Activated T-cell treated with anti-CD3 and anti-CD28 coated beads for 4 hours (primary cell): ENCODE results near the gene MBP.
A peak's percentile ranks its signal among the peaks of the same experiment; 100 is the strongest.
"Not testable (repeated sequence)": the region's sequence is repeated elsewhere in the genome, so short reads cannot be mapped to it uniquely, and the experiment has no call there.

ENCODE experiments used
- DNase-seq: peaks from one replicate; pipeline ENCODE4 v3.0.0-alpha.2; 2020

MBP gene

GRCh38 chr18:77001979-77002378 lies 130.6 kb downstream of the MBP start:
- no peak for DNase-seq

GRCh38 chr18:77001041-77001440 lies 131.5 kb downstream of the MBP start:
- DNase-seq = no peak

GRCh38 chr18:77000527-77000926 lies 132.1 kb downstream of the MBP start:
- DNase-seq = peak; percentile 36

DNA sequence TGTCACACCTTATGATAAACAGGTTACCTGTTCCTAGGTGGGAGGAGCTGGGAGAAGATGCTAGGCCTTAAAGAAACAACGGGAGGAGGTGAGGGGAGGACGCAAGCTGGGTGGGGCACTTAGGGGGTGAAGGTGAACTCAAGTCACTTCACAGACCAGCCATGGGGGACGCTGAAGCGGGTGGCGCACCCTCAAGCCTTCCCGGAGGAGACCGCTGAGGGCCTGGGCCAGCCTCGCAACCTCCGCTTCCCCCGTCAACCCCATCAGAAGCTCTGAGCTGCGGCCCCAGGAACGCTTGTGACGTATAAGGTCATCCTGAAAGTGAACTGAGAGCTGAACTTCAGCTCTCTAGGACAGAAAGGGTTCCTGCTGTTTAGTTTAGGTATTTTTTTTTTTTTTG lies 133.5 kb downstream of the MBP start:
- no peak for DNase-seq

DNA sequence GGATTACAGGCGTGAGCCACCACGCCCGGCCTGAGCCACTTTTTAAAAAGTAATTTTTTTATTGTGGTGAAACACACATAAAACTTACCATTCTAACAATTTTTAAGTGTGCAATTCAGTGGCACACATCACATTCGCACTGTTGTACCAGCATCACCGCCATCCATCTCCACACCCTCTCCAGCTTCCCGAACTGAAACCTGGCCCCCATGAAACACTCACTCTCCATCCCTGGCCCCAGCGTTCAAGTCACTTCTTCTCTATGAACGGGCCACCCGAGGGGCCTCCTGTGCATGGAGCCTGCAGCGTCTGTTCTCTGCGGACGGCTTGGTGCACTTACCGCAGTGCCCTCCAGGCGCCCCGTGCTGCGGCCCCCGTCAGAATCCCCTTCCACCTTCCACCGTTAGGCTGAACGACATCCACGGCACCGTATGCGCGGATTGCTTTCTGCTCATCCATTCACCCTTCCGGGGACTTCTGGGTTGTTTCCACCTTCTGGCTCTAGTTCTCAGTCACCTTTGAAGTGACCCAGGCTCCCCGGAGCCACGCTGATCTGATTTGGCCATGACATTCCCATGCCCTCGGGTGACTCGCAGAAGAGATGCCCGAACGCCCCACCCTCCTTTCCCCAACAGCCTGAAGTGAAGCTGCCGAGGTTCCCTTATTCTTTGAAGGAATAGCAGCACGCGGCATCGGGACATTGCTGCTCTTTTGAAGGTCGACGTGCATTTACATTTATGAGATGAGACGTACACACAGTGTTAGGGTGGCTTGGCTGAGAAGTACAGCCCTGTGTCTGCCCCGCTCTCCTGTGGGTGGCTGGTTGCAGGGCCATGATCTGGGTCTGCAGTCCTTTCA lies 134.4 kb downstream of the MBP start:
- DNase-seq = no peak

DNA sequence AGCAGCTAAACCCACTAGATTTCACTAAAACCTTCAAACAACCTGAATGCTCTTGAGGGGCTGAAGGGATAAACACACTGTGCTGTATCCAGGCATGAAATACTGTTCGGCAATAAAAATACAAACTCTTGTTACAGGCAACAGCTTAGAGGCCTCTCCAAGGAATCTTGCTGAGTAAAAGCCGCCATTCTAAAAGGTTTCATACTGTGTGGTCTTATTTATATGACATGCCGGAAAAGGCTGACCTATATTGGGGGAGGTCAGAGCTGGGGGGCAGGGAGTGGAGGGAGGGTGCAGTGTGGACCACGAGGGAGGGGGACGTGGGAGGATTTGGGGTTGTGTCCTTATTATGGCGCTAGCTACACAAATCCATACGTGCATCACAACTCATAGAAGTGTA lies 136.2 kb downstream of the MBP start:
- DNase-seq = no peak

GRCh38 chr18:76995896-76996295 lies 136.7 kb downstream of the MBP start:
- no peak for DNase-seq

DNA sequence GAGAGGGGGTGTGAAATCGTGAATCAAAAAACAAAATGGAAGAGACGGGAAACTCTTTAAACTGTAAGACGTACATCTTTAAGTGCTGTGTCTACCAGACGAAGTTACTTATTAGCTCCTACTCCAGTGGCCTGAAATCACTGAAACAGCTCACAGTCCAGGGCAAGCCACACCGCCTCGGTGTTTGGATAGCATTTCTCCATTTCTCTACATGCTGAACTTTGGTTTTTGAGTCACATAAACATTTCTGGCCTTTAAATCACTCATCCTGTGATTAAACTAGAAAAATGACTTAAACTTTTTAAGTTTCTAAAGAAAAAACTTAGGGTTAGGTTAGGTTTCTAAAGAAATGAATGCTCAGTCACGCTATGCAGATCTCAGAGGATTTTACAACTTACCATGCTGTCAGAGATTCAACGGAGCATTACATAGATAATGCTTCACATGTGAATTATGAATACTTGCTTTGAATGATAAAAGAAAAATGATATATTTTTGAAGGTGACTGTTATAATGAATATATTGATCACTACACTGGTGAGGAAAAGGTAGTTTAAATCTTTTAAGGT lies 138.4 kb downstream of the MBP start:
- DNase-seq = no peak

GRCh38 chr18:76993573-76993972 lies 139.0 kb downstream of the MBP start:
- DNase-seq = no peak

- DNase-seq = no peak
Observed at GRCh38 chr18:76993085-76993382, 139.5 kb downstream of the MBP start.

GRCh38 chr18:76992226-76993084 lies 140.1 kb downstream of the MBP start:
- DNase-seq = no peak

DNA sequence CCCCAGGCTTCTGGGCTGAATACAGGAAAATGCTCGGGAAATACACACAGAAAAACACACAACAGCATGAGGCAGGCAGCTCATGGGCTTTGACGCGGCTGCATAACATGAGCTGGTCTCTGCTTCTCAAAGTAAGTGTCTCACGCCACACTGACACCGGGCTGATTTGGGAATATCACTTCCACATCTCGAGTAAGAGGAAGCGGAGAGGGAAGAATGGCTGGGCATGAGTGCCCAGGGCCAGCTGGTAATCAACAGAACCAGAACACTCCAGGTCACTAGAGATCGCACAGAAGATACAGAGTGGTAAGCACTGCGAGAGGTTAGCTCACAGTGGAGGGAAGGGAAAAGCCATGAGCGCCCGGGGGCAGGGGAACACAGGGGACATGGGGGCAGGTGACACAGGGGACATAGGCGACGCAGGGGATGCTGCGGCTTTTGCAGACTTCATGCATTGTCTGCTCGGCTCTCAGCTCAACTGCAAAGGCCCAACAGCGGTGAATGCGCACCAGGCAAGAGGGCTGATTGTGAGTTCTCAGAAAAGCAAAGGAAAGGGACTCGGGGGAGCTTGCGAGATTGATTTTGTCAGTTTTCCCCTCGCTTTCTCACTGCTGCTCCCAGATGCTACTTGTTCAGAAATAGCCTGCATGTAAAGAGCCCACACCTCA lies 141.4 kb downstream of the MBP start:
- no peak for DNase-seq

DNA sequence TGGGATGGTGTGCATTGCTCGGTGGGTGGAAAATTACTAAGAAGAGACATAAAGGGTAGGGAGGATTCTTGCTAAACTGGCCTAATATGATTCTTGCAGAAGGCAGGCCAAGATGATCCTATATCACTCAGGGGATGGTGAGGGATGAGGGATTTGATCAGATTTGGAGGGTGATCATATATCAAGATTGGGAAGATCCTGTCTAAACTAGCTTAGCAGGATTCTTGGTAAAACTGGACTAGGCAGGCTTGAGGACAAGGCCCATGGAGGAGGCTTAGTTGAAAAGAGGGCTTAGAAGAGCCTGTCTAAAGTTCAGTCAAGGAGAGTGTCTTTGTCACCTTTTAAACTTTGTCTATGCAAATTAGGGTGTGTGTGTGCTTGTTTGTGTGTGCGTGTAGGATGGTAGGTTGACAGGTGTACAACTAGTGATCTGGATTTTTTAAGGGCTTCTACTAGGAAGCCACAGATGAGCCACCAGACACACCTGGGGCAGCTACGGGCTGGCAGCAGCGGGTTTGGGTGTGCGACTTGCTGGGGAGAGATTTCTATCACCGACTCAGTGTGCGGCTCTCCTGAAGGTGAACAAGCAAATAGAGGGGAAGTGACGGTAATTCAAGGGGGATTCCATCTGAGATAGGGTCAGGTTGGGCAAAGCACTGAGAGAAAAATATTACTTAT lies 142.1 kb downstream of the MBP start:
- not testable (repeated sequence) for DNase-seq

GRCh38 chr18:76989647-76990190 lies 142.9 kb downstream of the MBP start:
- no peak for DNase-seq

- DNase-seq = no peak
Observed at GRCh38 chr18:76988827-76989646, 143.5 kb downstream of the MBP start.

- no peak for DNase-seq
Observed at GRCh38 chr18:76988031-76988826, 144.4 kb downstream of the MBP start.

- no peak for DNase-seq
Observed at GRCh38 chr18:76986406-76986805, 146.2 kb downstream of the MBP start.

DNA sequence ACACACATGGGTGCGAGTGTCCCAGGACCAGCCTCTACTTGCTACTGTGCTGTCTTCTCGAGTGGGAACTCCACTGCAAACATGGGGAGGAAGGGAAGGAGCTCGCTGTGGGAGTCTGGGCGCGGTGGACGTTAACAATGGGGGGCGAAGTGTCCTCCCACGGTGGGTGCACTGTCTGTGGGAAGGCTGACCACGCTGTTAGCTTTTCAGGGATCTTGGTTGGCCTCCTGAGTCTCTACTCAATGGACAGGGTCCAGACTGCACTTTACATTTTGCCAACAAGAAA lies 146.7 kb downstream of the MBP start:
- DNase-seq = no peak

DNA sequence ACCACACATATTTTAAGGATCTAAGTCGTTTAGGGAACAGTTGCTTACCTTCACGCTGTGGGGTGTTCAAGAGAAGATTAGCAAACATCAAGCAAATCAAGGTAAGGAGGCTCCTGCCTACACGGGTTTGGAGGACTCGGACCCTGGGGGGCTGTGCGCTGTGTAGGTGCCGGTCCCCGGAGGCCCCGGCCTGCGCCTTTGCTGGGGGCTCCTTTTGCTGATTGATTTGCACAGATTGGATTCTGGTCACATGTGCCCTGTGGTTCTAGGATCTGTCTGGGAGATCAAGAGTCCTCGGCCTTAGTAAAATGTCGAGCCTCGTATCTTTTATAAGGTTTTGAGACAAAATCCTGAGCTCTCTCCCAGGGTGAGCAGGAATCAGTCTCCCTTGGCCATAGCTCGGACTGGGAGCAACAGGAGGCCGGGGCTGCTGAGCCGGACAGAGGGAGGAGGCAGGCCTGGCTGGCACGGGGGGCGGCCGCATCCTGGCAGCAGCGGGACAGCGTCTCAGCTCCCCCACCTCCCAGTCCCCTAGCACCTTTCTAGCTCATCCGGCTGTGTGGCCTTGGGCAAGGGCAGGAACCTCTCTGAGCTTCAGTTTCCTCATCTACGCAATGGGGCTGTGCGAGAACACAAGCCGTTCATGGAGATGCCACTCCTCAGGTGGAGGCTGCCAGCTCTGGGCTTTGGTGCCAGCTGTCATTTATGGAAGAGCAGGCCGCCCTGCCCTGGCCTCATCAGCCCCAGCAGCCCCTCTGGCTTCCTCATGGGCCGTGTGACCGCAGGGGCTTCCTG lies 147.2 kb downstream of the MBP start:
- DNase-seq = no peak
